Measurements from ENCODE around the gene SH3RF1.

Gene SH3RF1

GRCh38 chr4:169060391-169061091 is 210.2 kb downstream of the SH3RF1 start:
- H3K4me3 ChIP-seq (ENCODE audit: control insufficient read depth, low read depth, low read length), result no peak overlapping the region
- no peak for DNase-seq (ENCODE audit: low read depth)
- TF ChIP-seq CTCF (IDR thresholded peaks at IDR 0.05; ENCODE audit: control insufficient read depth, insufficient read depth, low read depth, low read length, missing control alignments), result no peak

GRCh38 chr4:169059306-169060211 is 211.2 kb downstream of the SH3RF1 start:
- no peak for TF ChIP-seq CTCF (IDR thresholded peaks at IDR 0.05; ENCODE audit: control insufficient read depth, insufficient read depth, low read depth, low read length, missing control alignments)
- no peak for DNase-seq (ENCODE audit: low read depth)
- H3K4me3 ChIP-seq (ENCODE audit: control insufficient read depth, low read depth, low read length), result no peak overlapping the region

GRCh38 chr4:169058312-169058711 is 212.4 kb downstream of the SH3RF1 start:
- no peak for TF ChIP-seq CTCF (IDR thresholded peaks at IDR 0.05; ENCODE audit: control insufficient read depth, insufficient read depth, low read depth, low read length, missing control alignments)
- H3K4me3 ChIP-seq (ENCODE audit: control insufficient read depth, low read depth, low read length), result no peak overlapping the region
- no peak for DNase-seq (ENCODE audit: low read depth)

GRCh38 chr4:169054879-169055278 is 215.9 kb downstream of the SH3RF1 start:
- DNase-seq (ENCODE audit: low read depth), result no peak
- TF ChIP-seq CTCF (IDR thresholded peaks at IDR 0.05; ENCODE audit: control insufficient read depth, insufficient read depth, low read depth, low read length, missing control alignments), result no peak
- no peak overlapping the region for H3K4me3 ChIP-seq (ENCODE audit: control insufficient read depth, low read depth, low read length)

GRCh38 chr4:169052594-169052945 is 218.2 kb downstream of the SH3RF1 start:
- no peak for TF ChIP-seq CTCF (IDR thresholded peaks at IDR 0.05; ENCODE audit: control insufficient read depth, insufficient read depth, low read depth, low read length, missing control alignments)
- no peak overlapping the region for H3K4me3 ChIP-seq (ENCODE audit: control insufficient read depth, low read depth, low read length)
- DNase-seq (ENCODE audit: low read depth), result no peak

GRCh38 chr4:169051761-169052593 is 218.8 kb downstream of the SH3RF1 start:
- no peak overlapping the region for H3K4me3 ChIP-seq (ENCODE audit: control insufficient read depth, low read depth, low read length)
- no peak for DNase-seq (ENCODE audit: low read depth)
- no peak for TF ChIP-seq CTCF (IDR thresholded peaks at IDR 0.05; ENCODE audit: control insufficient read depth, insufficient read depth, low read depth, low read length, missing control alignments)

Measured in AG09309 (cell line).